Effector memory CD4-positive, alpha-beta T cell (primary cell): ENCODE measurements around the gene CRYBB3.
"Not testable (repeated sequence)": the region's sequence is repeated elsewhere in the genome, so short reads cannot be mapped to it uniquely, and the experiment has no call there.

ENCODE experiments used
- DNase-seq, 3 donors: peaks; one replicate each; pipeline ENCODE4 v3.0.0-alpha.2; 2020
- H3K27ac ChIP-seq: 2 replicates; pipeline ENCODE4 v1.7.0; 2013; ENCODE audit warnings: mild to moderate bottlenecking, low read length, moderate library complexity; ENCODE audit not compliant: insufficient read depth, poor library complexity, severe bottlenecking
- H3K27me3 ChIP-seq: replicated peaks from 2 replicates; pipeline ENCODE4 v1.7.0; 2013; ENCODE audit warnings: mild to moderate bottlenecking, low read length; ENCODE audit not compliant: insufficient read depth, control insufficient read depth, poor library complexity, severe bottlenecking
- H3K36me3 ChIP-seq: 2 replicates; pipeline ENCODE4 v1.7.0; 2013; ENCODE audit warnings: mild to moderate bottlenecking, low read length, moderate library complexity; ENCODE audit not compliant: control insufficient read depth, insufficient read depth
- H3K4me1 ChIP-seq: 2 replicates; pipeline ENCODE4 v1.7.0; 2013; ENCODE audit warnings: low read length, mild to moderate bottlenecking; ENCODE audit not compliant: control insufficient read depth, insufficient read depth, poor library complexity, severe bottlenecking
- H3K4me3 ChIP-seq: 2 replicates; pipeline ENCODE4 v1.7.0; 2013; ENCODE audit warnings: low read length, low read depth, mild to moderate bottlenecking; ENCODE audit not compliant: insufficient read depth, poor library complexity, severe bottlenecking
- H3K9me3 ChIP-seq: 2 replicates; pipeline ENCODE4 v1.7.0; 2013; ENCODE audit warnings: mild to moderate bottlenecking, low read length, moderate library complexity; ENCODE audit not compliant: control insufficient read depth

The CRYBB3 gene

DNA sequence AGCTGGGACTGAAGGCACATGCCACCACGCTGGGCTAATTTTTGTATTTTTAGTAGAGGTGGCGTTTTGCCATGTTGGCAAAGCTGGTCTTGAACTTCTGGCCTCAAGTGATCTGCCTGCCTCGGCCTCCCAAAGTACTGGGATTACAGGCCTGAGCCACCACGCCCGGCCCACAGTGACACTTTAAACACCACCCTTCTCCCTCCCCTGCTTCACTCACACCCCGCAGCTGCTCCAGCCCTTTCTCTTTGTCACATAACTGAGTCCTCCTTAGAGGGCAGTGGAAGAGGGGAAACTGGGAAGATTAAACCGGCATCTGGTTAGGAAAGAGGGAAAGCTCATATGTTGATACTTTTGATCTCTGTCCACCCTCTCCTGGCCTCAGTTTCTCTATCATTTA, 4.9 kb downstream of the CRYBB3 start:
- not testable (repeated sequence) for DNase-seq, H3K9me3 ChIP-seq, H3K4me3 ChIP-seq, H3K27me3 ChIP-seq, H3K4me1 ChIP-seq, H3K36me3 ChIP-seq, H3K27ac ChIP-seq

DNA sequence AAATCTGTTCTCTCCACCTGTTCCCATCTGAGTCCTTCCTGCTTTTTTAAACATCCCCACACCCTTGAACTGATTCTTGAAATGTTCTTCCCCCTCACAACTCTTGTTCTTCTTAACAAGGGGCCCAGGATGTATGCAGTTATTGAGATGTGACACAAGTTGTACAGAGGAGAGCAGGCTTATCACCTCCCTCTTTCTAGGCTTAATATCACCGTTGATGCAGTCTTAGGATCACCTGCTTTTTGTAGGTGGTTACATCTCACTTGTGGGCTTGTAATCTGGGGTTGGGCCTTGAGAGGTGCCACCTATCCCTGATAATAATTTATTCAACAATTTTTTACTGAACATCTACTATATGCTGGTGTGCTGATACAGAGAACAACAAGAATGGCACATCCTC, 6.2 kb downstream of the CRYBB3 start:
- H3K36me3 ChIP-seq, result no peaks in the 10 kb centered on the region
- H3K9me3 ChIP-seq, result no peaks in the 10 kb centered on the region
- H3K4me3 ChIP-seq, result no peak overlapping the region
- no peaks in the 10 kb centered on the region for H3K27me3 ChIP-seq
- no peak overlapping the region for H3K27ac ChIP-seq
- no peaks in the 10 kb centered on the region for H3K4me1 ChIP-seq
- no peak for DNase-seq

DNA sequence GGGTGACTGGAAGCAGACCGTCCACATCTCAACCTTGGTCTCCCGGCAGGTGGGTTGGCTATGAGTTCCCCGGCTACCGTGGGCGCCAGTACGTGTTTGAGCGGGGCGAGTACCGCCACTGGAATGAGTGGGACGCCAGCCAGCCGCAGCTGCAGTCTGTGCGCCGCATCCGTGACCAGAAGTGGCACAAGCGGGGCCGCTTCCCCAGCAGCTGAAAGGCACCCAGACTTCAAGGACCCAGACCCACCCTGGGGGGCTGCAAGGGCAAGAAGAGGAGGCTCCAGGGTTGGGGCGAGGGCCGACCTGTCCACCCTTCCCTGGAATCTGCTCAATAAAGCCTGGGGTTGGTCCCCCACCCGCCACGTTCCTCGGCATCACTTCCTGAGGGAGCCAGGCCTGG, 7.3 kb downstream of the CRYBB3 start:
- no peaks in the 10 kb centered on the region for H3K27me3 ChIP-seq
- no peaks in the 10 kb centered on the region for H3K4me1 ChIP-seq
- H3K36me3 ChIP-seq, result no peaks in the 10 kb centered on the region
- no peak for DNase-seq
- H3K4me3 ChIP-seq, result no peak overlapping the region
- no peak overlapping the region for H3K27ac ChIP-seq
- H3K9me3 ChIP-seq, result no peaks in the 10 kb centered on the region

DNA sequence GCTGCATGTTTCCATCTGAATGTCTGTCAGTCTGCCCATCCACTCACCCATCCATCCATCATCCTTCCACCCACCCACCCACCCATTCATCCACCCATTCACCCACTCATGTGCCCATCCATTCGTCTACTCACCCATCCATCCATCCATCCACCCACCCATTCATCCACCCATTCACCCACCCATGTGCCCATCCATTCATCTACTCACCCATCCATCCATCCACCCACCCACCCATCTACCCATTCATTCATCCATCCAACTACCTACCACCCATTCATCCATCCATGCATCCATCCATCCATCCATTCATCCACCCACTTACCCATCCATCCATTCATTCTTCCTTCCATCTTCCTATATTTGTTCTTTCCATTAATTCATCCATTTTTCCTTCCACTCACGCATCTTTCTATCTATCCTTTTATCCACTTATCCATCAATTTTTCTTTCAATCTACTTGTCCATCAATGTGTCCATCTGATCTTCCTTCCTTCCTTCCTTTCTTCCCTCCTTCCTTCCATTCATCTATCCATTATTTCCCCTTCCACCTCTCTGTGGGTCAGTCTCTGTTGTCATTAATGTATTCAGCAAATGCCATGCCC, 8.0 kb downstream of the CRYBB3 start:
- Histone ChIP-seq H3K27me3 (no peaks in the 10 kb centered on the region), H3K4me1 (no peaks in the 10 kb centered on the region), H3K4me3 (no peak overlapping the region), H3K27ac (no peak overlapping the region), H3K9me3 (no peaks in the 10 kb centered on the region), H3K36me3 (no peaks in the 10 kb centered on the region)
- DNase-seq, result no peak

DNA sequence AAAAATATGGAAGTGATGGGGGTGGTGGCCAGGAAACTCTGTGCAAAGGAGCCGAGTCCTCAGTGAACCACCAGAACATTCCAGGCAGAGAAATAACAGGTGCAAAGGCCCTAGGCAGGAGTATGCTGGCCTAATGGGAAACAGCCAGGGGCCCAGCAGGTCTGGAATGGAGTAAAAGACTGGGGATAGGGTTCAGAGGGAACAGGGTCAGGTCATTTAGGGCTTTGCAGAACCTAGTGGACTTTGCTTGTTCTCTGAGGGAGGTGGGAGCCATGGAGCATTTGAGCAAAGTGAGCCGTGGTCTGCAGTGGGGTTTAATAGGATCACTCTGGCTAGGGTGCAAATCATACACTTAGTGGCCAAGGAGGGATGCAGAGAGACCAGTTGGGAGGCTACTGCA, 8.7 kb downstream of the CRYBB3 start:
- DNase-seq, result no peak

DNA sequence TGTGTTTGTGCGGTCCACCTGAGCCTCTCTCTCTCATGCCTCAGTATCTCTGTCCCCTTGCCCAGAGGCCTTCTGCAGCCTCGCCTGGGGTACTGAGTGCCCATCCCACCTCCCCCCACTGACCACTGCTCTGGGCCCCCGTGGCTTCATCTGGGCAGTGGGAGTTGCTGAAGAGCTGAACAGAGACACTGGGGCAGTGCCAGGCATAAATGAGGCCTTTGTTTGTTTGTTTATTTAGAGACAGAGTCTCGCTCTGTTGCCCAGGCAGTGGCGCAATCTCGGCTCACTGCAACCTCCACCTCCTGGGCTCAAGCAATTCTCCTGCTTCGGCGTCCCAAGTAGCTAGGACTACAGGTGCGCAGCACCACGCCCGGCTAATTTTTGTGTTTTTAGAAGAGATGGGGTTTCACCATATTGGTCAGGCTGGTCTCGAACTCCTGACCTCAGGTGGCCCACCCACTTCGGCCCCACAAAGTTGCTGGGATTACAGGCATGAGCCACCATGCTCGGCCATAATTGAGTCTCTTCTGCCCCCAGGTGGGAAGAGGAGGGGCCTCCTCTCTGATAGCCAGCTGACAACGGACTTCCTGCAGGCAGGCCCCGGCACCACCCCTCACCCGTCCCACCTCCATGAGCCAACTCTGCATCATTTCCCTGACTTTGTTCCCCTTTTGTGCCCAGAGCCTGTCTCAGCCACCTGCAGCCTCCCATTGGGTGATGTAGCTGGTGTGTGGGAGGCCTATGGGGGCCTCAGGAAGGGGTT, 9.3 kb downstream of the CRYBB3 start:
- no peak for DNase-seq
- Histone ChIP-seq H3K9me3 (no peaks in the 10 kb centered on the region), H3K27ac (no peak overlapping the region), H3K36me3 (no peaks in the 10 kb centered on the region), H3K4me1 (no peaks in the 10 kb centered on the region), H3K27me3 (no peaks in the 10 kb centered on the region), H3K4me3 (no peak overlapping the region)

More for the DNA sequence above, 8.7 kb downstream of the CRYBB3 start:
- Histone ChIP-seq H3K4me1 (no peaks in the 10 kb centered on the region), H3K36me3 (no peaks in the 10 kb centered on the region), H3K9me3 (no peaks in the 10 kb centered on the region), H3K27me3 (no peaks in the 10 kb centered on the region), H3K27ac (no peak overlapping the region), H3K4me3 (no peak overlapping the region)

DNA sequence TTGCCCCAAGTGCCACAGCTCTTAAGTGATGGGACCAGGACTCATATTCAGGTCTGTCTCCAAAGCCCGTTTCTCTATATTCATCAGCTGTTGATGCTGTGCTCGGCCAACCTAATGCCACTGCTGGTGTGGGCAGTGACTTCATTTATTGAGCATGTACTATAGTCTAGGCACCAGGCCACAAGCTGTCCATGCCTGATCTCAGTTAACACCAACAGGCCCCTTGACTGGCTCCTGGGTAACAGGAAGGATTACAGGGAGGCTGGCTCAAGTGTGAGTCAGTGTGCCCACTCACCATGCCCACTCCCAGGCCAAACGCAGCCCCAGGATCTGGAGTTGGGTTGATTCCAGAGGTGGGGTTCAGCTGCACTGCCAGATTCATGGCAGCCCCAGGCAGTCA, 11.1 kb downstream of the CRYBB3 start:
- no peak for DNase-seq
- H3K4me3 ChIP-seq, result no peak overlapping the region
- no peaks in the 10 kb centered on the region for H3K9me3 ChIP-seq
- H3K27me3 ChIP-seq, result no peaks in the 10 kb centered on the region
- no peak overlapping the region for H3K27ac ChIP-seq
- no peaks in the 10 kb centered on the region for H3K36me3 ChIP-seq
- H3K4me1 ChIP-seq, result no peaks in the 10 kb centered on the region

GRCh38 chr22:25212337-25212736, 12.7 kb downstream of the CRYBB3 start:
- no peak for DNase-seq
- Histone ChIP-seq H3K36me3 (no peaks in the 10 kb centered on the region), H3K9me3 (no peaks in the 10 kb centered on the region), H3K27me3 (no peaks in the 10 kb centered on the region), H3K4me1 (no peaks in the 10 kb centered on the region), H3K27ac (no peak overlapping the region), H3K4me3 (no peak overlapping the region)

DNA sequence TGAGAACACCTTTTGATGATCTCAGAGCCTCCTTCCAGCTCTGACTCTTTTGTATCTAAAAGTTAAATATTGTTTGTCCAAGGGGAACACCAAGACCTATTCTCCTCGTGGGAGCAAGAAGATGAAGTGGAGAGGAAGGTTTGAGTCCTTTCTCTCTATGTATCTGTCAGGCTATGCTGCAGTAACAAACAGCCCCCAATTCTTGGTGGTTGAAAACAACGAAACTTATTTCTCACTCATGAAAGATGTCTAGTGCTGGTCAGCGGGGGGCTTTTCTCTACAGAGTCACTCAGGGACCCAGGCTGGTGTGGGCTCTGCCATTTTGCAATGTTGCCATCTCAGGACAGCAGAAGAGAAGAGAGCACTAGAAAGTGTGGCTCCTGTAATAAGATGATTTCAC, 13.6 kb downstream of the CRYBB3 start:
- no peak overlapping the region for H3K27ac ChIP-seq

DNA sequence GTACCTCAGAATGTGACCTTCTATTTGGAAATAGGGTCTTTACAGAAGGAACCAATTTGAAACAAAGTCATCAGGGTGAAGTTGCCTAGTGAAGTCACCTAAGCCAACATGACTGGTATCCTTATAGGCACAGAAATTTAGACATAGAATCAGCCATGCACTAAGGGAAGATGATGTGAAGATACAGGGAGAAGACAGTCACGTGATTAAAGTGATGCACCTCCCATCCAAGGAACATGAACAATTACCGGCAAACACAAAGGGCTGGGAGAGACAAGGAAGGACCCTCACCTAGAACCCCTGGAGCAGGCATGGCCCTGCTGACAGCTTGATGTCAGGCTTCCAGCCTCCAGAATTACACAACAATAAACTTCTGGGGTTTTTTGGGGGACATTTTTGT, 16.6 kb downstream of the CRYBB3 start:
- Histone ChIP-seq H3K9me3 (no peaks in the 10 kb centered on the region), H3K4me3 (no peak overlapping the region), H3K36me3 (no peaks in the 10 kb centered on the region), H3K27ac (no peak overlapping the region), H3K4me1 (no peaks in the 10 kb centered on the region), H3K27me3 (no peaks in the 10 kb centered on the region)
- DNase-seq, result no peak

More for the DNA sequence above, 13.6 kb downstream of the CRYBB3 start:
- H3K4me1 ChIP-seq, result no peaks in the 10 kb centered on the region
- H3K27me3 ChIP-seq, result no peaks in the 10 kb centered on the region
- no peaks in the 10 kb centered on the region for H3K36me3 ChIP-seq
- no peaks in the 10 kb centered on the region for H3K9me3 ChIP-seq
- DNase-seq, result no peak
- H3K4me3 ChIP-seq, result no peak overlapping the region
